HFFc6 (cell line): ENCODE measurements around the gene CRYBB2. TPM values are rescaled to one million over a fixed set of nuclear protein-coding genes. Genes with fewer than 3 reads are reported as not detected.

Experiments used
- total RNA-seq, 6 experiments: library from RNA; stranded (reverse); fragmentation: NEBNext Ultra II Directional; extraction: Animal tissue kit (Norgen Biotek cat#: 25700); gene quantifications; 2 replicates in 1 of 6; 3 replicates in 5 of 6; pipeline ENCODE4 v1.2.3, GENCODE V29; 2021

The CRYBB2 gene
- total RNA-seq, 6 experiments from 2014 or later = 0.28 to 0.51 (median 0.39) TPM; not detected in 2

Other genes starting within 250 kb of the CRYBB2 start
- not detected for gene CRYBB3, start 19.8 kb upstream of the CRYBB2 start, total RNA-seq